GM19193 (cell line): Measurements from ENCODE around the gene ADAM22.

Experiments
- POLR2A ChIP-seq: IDR thresholded peaks from 4 replicates; pipeline ENCODE4 v1.6.1; 2011; ENCODE audit not compliant: insufficient read depth, insufficient read length; ENCODE audit errors: extremely low read depth

ADAM22 gene

DNA sequence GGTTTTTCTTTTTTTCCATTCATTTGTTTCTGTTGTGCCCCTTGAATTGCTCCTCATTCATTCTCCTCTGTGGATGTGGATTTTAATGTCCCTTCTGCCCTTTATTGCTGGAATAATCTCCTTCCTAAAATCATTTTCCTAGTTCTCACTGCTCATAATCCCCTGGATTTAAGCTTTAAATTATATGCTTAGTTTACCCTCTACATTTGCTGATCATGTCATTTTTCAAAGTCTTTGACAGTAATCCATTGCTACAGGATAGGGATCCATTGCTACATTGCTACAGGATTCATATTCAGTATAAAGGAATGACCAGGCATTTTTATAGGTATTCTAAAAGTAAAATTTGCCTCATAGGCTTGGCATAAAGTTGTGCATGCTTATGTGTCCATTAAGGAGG, 14.3 kb downstream of the ADAM22 start:
- TF ChIP-seq POLR2A = no peak

DNA sequence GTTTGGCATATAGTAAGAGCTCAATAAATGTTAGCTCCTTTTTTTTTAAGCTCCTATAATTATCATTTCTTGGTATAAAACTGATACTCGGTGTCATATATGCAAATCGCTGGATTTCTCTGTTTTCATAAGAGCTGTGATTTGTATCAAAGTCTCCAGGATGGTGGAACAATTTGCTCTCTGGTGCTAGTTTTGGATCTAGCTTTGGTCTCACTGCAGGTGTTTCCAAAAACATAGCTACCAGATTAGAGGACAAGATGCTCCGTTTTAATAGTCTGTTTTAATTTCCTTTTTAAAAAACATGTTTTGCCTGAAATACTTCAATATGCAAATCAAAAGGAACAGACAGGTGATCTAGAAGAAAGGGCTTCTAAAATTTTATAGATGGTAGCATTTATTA, 25.3 kb downstream of the ADAM22 start:
- no peak for TF ChIP-seq POLR2A

DNA sequence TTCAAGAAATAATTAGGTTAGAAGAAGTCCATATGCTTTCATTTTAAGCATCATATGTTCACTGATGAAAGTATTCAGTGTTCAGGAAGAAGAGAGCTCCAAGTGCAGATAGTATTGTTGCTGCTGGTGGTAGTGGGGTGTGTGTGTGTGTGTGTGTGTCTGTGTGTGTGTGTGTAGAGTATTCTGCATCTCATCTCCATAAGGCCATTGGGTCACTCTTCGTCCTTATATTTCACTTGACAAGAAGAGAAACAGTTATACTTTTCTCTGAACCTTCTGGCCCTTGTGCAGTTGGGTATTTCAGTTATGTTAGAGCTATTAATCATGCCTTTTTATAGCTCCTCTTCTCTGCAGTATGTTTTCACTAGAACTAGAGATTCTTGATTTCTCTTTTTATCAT, 26.2 kb downstream of the ADAM22 start:
- TF ChIP-seq POLR2A = no peak

DNA sequence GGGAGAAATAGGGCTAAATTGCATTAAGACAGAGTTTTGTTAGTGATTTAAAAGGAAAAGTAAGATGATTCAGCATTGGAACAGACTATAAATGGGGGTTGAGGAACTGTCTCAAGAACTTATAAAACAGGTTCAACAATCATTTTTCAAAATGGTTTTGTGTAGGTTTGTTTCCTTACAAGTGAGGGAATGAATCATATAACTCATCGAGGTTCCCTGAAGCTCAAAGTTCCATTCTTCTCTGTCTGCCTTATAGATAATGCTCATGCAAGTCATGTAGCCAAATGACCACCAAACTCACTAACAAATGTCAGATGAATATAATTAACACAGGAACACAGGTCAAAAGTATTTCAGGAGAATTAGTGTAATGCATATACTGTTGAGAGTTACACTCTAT, 27.7 kb downstream of the ADAM22 start:
- TF ChIP-seq POLR2A = no peak

DNA sequence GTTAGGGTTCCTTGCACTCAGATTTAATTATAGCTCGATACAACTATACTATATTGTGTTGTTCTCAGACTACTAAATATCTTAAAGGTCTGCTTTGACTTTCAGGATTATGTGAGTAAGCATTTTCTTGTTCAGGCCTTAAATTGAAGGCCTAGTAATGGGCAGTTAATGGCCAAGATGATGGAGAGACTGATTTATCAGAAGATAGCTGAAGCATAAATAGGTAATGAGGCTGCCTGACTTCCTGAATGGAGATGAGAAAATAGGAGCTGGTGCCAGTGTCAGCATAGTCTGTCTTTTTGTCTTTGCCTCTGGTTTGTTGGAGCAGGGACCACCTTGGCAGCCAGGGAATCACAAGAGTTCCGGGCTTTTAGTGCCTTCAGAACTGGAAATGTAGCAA, 32.2 kb downstream of the ADAM22 start:
- no peak for TF ChIP-seq POLR2A

DNA sequence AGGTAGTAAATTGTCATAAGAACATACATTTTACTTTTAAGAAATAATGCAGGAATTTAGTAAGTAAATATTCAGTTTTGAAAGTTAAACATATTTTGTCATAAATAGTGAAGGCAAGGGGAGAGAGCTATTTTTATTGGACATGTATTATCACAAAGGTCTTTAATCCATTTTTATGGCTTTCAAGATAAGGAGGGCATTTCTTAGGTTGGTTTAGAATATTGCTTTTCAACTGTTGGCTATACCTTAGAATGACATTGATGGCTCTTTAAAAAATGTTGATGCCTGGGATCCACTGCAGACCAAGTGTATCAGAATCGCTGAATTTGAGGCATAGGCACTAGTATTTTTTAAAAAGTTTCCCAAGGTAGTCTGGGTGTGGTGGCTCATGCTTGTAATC, 34.0 kb downstream of the ADAM22 start:
- no peak for TF ChIP-seq POLR2A

DNA sequence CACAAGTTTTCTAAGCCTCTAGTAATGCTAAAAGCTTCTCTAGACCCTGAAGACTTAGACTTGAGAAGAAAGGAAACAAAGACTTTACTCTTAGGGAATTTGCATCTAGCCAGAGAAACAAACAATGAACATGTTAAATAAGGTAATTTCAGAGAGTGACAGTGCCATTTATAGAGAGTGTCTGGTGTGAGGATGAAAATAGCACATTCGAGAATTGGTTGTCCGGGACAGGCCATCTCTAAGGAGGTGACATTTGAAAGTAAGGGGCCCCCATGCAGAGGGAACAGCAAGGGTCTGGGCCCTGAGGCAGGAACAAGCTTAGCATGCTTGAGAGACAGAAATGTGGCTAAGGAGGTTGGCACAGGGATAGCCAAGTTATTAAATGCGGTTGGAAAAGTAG, 48.1 kb downstream of the ADAM22 start:
- TF ChIP-seq POLR2A = no peak

DNA sequence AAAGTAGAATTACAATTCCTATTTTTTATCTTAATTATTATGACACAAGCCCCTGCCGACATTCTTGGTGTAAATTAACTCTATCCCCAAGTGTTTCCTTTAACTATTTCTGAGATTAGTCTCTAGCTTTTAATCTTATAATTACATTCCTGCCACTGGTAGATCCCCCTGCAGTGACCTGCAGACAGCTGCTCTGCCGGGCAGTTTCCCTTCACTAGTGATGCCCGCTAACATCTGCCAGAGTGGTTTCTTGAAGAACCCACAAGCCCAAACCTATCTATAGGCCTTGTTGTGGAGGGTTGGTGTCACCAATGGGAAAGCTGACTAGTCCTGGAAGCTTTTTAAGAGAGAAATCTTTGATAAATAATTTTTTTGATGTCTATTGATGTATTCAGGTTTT, 50.0 kb downstream of the ADAM22 start:
- TF ChIP-seq POLR2A = no peak

DNA sequence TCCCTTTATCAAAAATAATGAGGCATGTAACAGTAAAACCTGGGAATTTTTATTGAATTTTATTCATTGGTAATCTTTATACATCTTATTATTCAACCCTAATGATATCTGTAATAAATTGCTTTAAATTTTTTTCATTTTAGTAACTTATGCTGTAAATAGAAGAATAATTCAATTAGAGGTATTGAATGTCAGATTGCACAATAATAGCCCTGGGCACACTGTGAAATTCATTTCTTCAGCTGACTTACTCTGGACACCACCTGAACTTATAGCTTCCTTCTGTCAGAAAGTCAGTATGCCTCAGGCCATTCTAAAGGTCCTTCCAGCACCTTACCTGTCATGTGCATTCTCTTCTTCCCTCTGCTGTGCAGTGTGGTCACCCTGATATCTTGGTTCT, 59.2 kb downstream of the ADAM22 start:
- no peak for TF ChIP-seq POLR2A

DNA sequence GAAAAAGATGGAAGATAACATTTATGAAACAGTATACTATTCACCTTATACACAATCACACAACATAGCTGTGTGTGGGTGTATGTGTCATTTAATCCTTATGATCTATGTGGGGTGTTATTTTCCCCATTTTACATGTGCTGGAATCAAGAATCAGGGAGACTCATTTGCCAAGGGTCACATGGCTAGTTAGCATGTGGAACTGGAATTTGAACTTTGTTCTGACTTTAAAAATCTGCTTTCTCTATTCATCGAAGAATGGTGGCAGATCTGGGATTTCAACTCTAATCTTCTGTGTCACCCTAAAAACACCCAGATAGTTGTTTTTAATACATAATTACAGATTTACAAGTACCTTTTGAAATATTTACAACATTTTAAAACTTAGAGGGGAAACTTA, 65.2 kb downstream of the ADAM22 start:
- no peak for TF ChIP-seq POLR2A

DNA sequence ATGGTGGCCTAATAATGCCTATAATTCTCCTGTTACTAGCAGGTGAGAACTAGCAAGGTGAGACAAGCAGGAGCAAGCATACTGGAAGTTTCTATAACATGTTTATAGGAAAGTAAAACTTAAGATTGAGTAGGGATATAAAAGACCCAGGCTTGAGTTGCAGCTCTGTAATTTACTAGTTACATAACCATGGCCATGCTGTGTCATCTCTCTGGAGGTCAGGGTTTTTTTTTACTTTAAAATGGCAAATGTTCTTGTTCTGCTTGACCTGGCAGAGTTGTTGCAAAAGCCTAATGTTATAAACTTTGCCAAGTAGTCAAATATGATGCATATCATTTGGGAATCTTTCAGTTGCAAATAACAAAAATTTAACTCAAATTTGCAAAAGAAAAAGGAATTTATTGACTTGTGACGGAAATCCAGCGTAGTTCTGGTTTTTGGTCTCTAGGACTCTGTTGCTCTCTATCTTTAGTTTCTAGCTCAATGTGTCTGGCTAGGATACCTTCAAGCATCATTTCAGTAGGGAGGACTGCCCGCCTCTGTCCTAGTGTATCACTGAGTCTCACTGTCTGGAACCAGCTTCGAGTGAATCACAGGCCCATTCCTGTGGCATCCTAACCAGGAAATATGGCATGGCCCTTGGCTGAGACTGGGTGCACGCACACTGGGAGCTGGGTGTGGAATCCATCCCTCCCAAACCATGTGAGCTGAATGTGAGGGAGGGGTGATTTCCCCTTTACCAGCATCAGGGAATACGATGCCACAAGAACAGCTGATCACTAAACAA, 67.9 kb downstream of the ADAM22 start:
- no peak for TF ChIP-seq POLR2A

DNA sequence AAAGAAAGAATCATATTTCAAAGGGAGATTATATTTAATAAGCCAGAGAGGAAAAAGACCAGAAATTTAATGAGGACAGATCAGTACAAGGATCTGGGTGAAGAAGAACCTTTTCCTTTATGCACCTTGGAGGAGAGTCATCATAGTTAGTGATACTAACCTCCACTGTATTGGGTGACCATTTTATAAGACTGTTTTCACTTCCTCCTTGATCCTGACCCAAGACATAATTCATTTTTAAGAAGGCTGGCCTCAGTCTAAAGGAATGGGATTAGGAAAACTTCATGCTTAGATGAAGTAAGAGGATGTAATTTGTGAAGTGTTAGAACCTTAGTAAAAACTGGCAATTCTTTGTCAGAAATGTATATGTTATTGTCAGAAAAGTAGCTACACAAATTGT, 68.6 kb downstream of the ADAM22 start:
- no peak for TF ChIP-seq POLR2A

DNA sequence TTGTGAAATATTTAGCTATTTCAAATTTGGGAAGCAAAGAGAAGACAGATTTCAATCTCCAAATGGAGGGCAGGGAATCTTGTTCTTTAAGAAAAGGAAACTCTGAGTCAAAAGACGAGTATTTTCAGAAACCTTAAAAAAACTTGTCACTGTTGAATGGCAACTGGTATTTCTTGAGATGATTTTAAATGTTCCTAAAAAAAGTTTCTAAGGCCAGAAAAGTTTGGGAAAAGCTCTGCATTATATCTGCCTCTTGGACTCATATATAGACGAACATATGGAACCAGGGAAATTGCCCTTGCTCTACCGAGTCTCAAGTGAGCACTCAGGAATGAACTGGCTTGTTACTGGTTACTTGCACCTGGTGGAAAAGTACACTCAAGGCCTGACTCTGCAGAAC, 69.5 kb downstream of the ADAM22 start:
- no peak for TF ChIP-seq POLR2A

DNA sequence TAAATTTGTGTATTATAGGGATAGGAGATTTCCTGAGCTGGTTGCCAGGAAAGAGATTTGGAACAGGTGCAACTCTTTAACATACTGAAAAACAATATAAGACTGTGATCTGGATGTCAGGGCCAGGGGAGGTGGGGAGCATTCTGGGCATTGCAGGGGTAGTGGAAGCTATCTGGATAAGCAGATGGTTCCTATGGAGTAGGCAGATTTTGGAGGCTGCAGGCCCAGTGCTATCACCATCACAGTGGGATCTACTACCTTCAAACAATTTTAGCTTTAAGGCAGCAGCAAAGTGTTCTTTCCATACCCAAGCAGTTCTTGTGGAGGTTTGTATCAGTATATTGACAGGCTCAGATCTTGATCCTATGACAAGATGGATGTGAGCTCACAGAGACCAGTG, 71.1 kb downstream of the ADAM22 start:
- no peak for TF ChIP-seq POLR2A

DNA sequence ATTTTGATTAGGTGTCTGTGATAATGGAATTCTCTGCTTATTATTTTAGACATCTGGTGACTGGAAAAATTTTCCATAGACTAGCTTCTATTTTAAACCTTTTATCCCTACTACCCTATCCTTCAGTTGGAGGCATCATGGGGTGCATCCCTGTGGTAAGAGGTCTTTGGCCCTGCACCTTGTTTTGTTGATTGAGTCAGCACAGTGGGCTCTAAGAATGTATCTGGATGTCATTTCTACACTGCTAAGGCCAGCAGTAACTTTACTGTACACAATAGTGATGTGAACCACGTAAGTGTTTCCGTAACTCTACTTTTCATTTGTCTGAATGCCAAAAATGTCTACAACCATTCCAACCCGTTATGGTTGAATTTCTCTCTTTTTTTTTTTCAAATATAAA, 75.6 kb downstream of the ADAM22 start:
- no peak for TF ChIP-seq POLR2A

DNA sequence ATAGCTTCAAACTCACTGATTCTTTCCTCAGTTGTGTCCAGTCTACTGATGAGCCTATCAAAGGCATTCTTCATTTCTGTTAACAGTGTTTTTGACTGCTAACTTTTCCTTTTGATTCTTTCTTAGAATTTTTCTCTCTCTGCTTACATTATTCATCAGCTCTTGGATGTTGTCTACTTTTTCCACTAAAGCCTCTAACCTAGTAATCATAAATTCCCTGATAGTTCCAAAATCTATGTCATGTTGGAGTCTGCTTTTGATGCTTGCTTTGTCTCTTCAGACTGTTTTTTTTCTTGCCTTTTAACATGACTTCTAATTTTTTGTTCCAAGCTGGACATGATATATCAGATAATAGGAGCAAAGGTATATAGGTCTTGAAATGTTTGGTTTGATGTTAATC, 78.0 kb downstream of the ADAM22 start:
- no peak for TF ChIP-seq POLR2A

DNA sequence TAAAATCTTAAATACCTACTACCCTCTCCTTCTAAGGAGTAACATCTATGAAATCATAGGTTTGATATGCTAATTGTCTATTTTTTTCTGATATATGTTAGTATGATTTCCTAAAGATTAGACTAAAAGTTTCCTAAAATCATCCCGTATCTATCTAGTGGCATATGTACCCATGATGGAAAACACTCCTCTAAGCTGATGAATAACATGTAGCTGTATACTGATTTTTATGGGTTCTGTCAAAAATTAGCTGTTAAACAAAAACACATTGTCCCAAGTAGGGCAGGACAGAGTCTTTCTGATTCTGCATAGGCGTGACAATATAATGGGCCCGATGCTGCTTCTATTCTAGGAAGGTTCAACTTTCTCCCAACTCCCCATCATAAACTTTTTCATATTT, 79.9 kb downstream of the ADAM22 start:
- TF ChIP-seq POLR2A = no peak
